Posterior cingulate gyrus (tissue), 11 donors: Measurements from ENCODE around the gene ACBD6.

Experiments used
- DNase-seq, 10 donors: peaks; one replicate each; pipeline versions ENCODE4 v3.0.0 to v3.0.0-alpha.2; 2020 to 2021; ENCODE audit warnings: mixed read lengths in 3 of 10
- intact Hi-C: fragments of 100-400 bp; cut with DNase I; formaldehyde crosslinking; loops from one replicate; pipeline ENCODE4 v1.15.1; 2023

The ACBD6 gene

DNA sequence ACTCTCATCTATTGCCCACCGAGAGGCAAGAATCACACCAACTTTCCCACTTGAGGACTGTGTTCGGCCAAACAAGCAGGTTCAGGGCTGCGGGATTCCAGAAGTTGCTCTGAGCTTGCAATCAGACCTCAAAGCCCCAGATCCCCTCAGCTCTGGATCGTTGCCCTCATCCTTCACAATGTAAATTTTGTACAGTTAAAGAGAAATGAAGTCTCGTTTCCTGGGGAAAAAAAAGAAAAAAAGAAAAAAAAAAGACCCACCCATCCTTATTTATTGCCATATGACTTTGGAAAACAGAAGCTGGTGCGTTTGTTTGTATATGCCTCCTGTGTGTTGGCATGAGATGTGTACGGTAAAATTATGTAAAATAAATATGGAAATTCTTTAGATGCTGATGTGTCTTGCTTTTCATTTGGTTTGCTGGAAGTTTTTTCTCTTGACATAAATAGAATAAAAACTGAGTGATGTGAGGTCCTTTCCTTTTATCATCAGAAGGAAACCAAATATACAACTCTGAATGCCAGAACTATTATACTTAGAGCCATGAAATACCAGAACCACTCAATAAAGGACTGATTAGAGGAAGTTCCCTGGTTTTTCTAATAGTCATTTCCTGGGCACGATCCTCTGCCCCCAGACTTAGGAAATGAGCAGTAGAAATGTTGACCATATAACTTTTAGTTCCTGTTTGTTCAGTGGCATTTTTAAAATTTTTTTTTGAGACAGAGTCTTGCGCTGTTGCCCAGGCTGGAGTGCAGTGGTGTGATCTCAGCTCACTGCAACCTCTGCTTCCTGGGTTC is 223.6 kb downstream of the ACBD6 start:
- intact Hi-C loops, result no loop called here
- no peak for DNase-seq

DNA sequence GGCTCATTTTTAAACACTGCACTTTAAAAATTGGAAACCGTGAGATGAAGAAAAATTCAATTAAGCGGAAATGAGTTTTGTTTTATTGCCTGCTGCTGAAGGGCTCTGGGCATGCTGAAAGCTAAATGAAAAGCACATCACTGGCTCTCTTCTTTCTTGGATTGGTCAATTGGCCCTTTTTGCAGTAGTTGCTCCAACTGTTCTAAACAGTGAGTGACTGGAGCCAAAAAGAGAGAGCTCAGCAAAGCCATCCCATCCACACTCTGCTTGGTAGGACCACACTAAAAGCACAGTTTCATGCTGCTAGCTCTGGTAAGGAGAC is 224.2 kb downstream of the ACBD6 start:
- intact Hi-C loops, result no loop called here
- DNase-seq, result no peak

DNA sequence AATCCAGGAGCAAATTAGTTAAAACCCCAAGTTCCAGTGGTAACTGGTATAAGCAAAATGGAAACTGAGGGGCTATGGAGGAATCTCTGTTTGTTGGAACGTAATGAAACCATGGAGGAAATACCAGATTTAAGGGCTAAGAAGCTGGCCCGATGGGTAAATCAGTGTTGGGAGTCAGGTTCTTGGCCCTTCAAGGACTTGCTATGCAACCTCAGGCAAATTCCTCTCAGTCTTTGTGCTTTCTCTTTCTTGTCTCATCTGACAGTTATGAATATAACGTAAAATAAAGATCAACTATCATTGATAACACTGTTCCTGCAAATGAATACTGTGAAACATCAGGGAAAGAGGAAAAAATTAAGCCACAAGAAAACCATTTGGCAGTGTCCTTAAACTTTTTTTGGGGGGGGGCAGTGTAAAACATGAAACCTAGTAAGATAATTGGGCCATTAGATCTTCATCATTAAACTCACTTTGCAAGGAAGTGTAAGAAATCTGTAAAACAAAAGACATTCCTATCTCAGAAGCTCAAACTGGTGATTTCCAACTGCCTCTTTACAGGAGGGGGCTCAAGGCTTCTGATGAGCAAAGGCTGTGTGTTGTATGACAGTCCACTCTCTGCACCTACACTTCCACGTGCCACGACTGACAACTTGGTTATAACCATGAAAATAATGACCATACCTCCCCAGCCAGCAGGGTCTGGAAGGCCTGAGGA is 224.7 kb downstream of the ACBD6 start:
- intact Hi-C loops, result no loop called here

DNA sequence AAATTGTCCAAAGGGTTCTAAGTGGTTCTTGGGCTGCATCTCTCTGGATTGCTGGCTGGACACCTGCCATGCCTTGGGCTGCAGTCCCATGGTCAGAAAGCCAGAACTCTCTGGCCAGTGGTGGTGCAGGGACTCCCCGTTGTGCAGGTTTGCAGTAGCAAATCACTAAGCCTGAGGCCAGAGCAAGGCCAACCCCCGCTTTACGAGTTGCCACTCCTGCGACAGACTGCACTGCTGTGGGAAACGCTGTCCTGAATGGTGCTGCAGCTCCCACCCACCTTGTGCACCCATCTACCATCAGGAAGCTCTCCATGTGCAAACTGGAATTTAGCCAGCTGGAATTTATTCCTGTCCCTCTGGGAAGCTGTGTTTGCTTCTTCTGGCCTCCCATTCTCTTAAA is 226.7 kb downstream of the ACBD6 start:
- DNase-seq, result peak in 1 of 10 donors; percentile 69
- intact Hi-C loops, result no loop called here

More for the DNA sequence above, 224.7 kb downstream of the ACBD6 start:
- no peak for DNase-seq

DNA sequence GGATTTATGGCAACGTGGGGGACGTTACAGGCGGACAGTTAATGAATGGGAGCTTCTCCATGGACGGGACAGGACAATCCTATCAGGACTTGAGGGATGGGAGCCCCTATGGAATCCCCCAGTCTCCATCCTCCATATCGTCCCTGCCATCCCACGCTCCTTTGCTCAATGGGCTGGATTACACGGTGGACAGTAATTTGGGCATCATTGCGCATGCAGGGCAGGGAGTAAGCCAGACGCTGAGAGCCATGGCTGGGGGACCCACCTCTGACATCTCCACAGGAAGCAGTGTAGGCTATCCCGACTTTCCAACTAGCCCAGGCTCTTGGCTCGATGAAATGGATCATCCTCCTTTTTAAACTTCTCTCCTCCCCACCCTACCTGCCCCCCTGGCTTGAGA is 228.2 kb downstream of the ACBD6 start:
- intact Hi-C loops, result no loop called here
- no peak for DNase-seq

DNA sequence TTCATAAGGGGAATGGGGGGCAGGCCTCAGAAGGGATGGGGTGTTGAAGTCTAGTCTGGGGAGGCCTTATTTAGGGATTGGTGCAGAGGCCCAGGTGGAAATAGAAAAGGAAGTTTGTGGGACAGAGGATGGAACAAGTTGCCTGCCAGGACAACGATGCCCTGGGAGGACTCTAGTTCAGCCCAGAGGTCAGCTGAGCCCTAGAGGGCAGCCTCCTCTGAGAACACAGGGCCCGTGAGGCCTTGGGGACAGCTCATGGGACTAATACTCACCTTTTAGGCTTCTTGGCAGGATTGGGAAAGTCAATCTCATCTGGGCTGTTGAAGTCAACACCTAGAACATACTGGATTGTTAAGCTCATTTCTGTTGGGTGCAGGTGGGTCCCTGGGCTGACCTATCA is 229.3 kb downstream of the ACBD6 start:
- no peak for DNase-seq
- intact Hi-C loops, result no loop called here

DNA sequence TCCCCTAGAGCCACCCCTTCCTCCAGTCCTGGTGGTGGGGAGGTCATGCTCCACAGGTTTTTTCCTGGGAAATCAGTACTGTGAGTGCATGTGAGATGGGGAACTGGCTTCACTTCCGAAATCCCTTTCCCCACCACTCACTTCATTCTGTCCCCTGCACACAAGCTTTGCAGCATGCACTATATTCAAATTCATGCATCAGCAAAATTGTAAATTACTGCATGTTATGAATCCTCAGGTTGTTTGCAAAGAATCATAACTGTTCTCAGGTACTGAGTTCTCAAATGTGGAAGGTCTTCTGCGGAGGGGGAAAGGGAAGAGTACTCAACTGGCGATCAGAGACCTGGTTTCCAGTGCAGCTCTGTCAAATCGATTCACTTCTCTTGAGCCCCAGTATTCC is 230.0 kb downstream of the ACBD6 start:
- DNase-seq, result no peak
- intact Hi-C loops, result no loop called here

DNA sequence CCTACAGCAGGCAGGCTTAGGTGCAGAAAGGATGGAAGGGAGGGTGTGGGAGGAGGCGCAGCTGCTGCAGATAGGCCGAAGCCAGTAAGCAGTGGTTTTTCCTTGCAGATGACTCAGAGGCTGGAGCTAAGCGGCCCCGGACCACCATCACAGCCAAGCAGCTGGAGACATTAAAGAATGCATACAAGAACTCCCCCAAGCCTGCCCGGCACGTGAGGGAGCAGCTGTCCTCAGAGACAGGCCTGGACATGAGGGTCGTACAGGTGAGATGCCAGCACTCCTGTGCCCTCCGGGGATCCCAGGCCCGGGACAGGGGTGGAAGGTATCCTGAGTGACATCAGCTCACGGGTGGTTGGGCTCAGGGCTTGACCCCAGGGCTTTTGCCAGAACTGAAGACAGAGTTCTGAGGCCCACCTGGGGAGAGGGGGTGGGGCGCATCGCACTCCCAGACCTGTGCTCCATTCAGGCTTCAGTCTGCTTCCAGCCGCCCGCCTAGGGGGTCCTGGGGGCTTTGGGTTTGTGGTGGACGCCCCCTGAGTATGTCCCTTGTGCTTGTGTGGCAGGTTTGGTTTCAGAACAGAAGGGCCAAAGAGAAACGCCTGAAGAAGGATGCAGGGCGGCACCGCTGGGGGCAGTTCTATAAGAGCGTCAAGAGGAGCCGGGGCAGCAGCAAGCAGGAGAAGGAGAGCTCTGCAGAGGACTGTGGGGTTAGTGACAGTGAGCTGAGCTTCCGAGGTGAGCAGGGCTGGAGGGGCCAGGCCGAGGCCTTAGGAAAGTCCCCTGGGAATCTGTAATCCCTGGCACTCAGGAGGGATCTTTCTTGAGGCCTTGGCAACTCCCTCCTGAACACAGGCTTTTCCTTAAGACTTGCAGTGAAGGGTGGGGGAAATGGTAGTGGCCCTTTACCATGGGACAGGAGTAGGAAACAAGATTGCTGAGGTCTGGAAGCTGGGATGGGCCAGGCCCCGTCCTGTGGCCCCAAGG is 230.8 kb downstream of the ACBD6 start:
- peak in 3 of 10 donors; percentile 40 to 71 (median 53) for DNase-seq
- intact Hi-C loops, result no loop called here

DNA sequence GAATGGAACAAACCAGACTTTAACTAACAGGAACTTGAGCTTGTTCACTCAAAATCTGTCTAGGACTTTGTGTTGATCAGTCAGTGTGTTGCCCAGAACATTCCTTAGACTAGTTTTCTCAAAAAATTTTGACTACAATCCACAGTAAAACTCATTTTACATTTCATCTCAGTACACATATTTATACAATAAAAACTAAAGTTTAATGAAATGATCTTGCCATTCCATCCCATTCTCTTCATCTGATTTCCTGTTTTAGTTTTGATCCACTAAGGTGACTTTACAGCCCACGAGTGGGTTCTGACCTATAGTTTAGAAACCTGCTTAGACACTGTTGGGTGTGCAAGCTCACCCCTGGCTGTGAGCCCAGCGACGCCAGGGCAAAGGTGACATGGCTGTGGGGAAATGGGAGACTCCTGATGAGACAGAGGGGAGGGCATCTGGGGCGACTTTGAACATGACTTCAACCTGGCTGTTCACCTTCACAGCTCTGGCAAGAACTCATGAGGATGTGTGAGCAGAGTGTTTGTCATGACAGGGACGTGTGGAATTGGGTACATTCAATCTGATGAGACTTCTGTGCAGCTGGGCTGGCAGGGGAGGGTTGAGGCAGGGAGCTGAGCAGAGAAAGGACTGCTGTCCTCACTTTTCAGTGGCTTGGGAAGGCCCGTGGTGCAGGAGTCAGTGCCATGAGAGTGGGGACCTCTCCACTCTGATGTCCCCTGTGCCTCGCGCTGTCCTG is 231.7 kb downstream of the ACBD6 start:
- intact Hi-C loops, result no loop called here
- DNase-seq, result peak in 1 of 10 donors; percentile 86

DNA sequence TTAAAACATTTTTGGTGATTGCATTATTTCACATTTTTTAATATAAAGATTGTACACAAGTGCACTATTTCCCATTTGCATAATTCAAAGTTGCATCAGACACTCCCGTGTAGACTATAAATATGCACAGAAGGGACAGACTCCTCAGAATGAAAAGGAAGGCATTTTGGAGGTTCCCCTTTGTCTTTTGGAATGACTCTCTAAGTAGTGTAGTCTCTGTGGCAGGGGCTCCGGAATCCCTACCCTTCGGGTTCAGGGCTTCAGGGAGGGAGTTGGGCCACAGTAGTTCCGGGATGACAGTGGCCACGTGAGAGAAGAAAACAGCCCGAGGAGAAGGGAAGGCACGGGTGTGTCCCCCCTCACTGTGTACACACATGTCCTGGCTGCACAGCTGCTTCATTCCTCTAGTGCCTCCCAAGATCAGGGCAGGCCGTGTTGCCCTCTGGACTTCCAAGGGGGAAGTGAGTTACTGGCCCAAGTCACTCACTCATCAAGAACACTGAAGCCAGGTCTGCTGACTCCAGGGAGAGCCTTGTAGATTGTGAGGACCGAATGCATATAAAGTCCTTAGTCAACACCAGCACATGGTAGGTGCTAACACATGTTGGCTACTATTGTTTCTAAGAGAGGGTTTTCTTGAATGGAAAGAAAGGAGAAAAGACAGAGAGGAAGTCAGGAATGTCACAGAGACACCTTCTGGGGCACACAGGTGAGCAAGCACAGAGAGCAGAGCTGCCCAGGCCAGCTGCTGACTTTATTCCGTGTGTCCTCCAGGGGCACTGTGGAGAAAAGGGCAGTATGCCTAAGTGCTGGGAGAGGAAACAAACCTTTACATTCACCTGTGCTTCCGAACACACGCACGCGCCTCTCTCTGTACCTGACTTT is 232.5 kb downstream of the ACBD6 start:
- intact Hi-C loops, result no loop called here
- peak in 1 of 10 donors; percentile 52 for DNase-seq

DNA sequence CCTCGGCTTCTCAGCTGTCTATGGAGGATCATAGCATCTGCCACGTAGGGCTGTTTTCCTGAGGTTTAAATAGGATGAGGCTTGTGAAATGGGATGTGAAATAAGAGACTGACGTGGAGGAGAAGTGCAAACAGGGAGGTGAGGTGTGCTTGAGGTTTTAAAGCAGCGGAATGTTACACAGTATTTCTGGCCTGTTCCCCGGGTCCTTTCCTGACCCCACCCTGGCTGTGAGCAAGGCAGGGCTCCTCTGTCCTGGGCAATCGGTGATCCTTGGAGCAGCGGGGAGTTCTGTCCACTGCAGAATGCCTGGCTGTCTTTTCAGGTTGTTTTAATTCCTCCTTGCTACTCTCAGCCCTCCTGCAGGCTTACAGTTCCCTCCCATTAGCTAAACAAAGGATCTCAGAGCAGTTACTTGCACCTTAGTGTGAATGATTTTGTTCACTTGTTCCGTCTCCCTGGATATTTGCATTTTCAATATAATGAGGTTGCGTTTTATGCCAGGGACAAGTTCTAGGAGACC is 233.8 kb downstream of the ACBD6 start:
- DNase-seq, result no peak
- intact Hi-C loops, result no loop called here

DNA sequence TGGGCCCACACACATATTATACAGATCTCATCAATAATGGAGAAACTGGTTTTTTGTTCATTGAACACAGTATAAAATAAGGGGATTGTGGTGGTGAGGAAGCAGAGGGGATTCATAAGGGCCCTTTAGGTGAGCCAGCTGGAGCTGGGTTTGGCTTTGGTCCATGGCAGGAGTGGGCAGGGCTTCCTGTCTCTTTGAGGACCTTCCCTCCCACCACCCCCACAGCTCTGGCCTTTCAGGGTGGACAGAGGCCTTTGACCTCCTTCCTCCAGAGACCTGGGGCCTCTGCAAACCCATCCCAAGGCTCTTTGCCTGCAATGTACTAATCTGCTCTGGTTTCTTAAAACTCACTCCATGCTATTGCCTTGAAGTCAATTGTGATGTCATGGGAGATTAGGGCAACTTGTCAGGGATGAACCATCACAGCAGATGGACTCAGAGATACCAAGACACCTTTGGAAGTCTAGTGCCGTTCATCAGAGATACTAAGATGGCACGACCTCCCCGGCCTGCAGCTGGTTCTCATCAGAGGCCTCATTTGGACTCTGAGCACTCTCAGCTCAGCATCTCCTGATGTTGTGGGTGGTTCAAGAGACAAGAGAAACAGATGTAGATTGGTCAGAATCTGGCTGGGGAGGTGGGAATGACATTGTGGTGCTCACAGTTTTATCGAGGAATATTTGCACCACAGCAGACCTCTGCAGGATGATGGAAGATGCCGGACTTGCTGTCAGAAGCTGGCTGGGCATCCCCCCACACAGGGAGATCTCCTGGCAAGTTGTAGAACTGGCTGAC is 234.4 kb downstream of the ACBD6 start:
- DNase-seq, result no peak
- intact Hi-C loops, result no loop called here

DNA sequence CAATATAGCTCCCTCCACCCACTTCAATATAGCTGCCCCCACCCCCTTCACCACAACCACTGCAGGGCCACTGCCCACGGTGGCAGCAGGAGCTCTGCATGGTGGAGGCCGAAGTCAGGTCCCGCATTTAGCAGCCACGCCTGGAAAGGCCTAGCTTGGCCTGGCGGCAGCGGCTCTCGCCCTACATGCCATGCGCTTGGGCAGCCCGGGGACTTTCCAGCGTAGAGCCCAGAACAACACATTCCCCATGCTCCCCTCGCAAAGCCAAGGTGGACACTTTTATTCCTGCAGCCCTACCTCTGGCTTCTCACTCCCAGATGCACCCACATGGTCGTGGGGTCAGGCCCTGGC is 235.2 kb downstream of the ACBD6 start:
- DNase-seq, result peak in 1 of 10 donors; percentile 63
- intact Hi-C loops, result no loop called here

DNA sequence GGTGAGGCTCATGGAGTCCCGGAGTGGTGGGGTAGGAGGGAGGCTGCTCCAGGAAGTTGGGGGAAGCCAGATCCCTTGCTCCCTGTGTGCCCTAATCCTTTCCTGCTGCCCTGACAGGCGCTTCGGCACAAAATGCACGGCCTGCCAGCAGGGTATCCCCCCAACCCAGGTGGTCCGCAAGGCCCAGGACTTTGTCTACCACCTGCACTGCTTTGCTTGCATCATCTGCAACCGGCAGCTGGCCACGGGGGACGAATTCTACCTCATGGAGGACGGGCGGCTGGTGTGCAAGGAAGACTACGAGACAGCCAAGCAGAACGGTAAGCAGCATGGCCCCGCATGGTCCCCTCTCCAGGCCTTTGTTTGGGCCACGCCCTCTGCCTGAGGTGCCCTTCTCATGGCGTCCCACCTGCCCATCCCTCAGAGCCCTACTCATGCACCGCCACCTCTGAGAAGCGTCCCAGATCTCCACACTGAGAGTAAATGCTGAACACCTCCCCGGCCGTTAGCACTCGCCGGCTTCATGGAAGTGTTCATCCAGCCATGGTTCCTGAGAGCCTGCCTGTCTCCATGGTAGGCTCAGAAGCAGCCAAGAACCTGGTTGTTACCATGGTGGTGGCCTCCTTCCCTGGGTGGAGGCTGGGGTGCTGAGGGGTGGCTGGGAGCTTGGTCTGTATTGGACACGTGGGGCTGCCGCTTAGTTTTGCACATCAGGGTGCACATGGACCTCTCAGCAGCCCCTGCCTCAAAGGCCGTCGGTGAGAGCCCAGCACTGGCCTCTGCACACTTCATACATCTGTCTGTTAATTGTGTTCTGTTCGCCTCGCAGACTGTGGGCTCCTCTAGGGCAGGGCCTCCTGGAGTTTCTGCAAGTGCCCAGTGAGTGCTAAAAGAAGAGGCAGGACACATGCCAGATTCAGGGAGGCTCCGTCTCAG is 235.8 kb downstream of the ACBD6 start:
- no peak for DNase-seq
- intact Hi-C loops, result no loop called here

DNA sequence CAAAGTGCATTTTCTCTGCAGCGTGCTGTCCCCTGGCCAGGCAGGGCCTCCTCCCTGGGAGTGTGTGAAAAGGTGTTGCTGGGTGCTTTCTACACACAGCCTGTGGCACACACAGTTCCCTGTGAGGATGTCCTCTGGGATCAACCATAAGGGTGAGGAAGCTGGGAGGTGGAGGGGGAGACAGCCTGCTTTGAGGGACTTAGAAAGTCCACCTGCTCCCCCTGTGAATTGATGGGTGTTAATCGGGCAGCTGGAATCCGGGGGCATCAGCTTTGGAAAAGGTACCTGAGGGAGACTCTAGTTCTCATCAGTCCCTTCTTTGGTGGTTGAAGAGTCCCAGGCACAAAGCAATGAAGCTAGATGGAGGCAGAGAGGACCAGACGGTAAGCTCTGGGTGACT is 236.5 kb downstream of the ACBD6 start:
- DNase-seq, result no peak
- intact Hi-C loops, result no loop called here

DNA sequence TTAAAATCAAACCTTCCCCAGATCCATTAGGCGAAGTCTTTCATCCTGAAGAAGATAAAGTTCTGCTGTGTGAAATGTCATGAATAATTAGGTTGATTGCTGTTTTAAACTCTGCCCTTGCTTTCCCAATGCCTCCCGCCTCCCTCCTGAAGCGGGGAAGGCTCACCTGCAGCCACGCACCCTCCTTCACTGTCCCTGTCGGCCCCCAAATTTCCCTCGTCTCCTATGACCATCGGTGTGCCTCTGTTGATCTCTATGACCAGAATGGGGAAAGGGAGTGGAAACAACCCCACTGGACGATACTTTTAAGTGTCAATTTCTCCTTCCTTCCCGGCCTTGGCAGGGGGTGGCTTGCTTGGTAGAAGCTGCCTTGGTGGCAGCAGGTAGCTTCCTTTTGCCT is 237.2 kb downstream of the ACBD6 start:
- peak in 1 of 10 donors; percentile 32 for DNase-seq
- intact Hi-C loops, result no loop called here

DNA sequence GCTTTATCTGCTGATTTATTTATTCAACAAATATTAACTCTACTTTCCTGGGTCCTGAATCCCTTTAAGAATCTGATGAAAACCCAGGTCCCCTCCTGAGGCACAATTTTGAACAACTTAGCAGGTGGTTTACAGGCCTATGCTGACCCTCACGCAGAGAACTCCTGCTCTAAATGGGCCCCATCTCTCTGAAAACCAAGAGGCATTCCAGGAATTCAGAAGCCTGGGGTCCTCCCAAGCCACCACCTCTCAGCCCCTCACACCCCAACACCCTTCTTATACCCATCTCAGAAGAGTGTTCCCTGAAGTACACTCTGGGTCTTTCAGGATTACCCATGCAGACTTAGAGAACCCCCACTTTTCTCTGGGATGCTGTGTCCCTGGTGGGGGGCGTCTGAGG is 237.8 kb downstream of the ACBD6 start:
- DNase-seq, result no peak
- intact Hi-C loops, result no loop called here
